Activated T-cell treated with anti-CD3 and anti-CD28 coated beads, Interleukin-2, amount 50 U/mL, for 4 hours (primary cell): ENCODE results near the gene ZNF626. TPM values are rescaled to one million over a fixed set of nuclear protein-coding genes. Genes with fewer than 3 reads are reported as not detected.
A peak's percentile ranks its signal among the peaks of the same experiment; 100 is the strongest.
"Not testable (repeated sequence)": the region's sequence is repeated elsewhere in the genome, so short reads cannot be mapped to it uniquely, and the experiment has no call there.

Experiments used
- ATAC-seq, 2 donors: fragments of 200-7000 bp; cut with Tn5 transposase; one replicate each; pipeline ENCODE4 v1.10.0; 2021
- DNase-seq: peaks from one replicate; pipeline ENCODE4 v3.0.0-alpha.2; 2020
- H3K27me3 Mint-ChIP-seq: one replicate; pipeline ENCODE4 v1.8.0; 2021; ENCODE audit warnings: low read depth, mixed read lengths
- H3K36me3 Mint-ChIP-seq: one replicate; pipeline ENCODE4 v1.8.0; 2022; ENCODE audit warnings: mixed read lengths; ENCODE audit not compliant: insufficient read depth
- H3K4me1 Mint-ChIP-seq: one replicate; pipeline ENCODE4 v1.8.0; 2021; ENCODE audit warnings: low read depth, mixed read lengths
- H3K4me3 Mint-ChIP-seq: one replicate; pipeline ENCODE4 v1.8.0; 2021; ENCODE audit warnings: mild to moderate bottlenecking, moderate library complexity, mixed read lengths
- H3K9me3 Mint-ChIP-seq: one replicate; pipeline ENCODE4 v1.8.0; 2021; ENCODE audit warnings: mixed read lengths
- total RNA-seq, 3 donors: library from RNA; stranded (reverse); gene quantifications; one replicate each; pipeline ENCODE4 v1.2.1, GENCODE V29; 2021

Gene ZNF626
- total RNA-seq, result 1 to 10 TPM; 6.1 to 7.2 (median 6.7) TPM

DNA sequence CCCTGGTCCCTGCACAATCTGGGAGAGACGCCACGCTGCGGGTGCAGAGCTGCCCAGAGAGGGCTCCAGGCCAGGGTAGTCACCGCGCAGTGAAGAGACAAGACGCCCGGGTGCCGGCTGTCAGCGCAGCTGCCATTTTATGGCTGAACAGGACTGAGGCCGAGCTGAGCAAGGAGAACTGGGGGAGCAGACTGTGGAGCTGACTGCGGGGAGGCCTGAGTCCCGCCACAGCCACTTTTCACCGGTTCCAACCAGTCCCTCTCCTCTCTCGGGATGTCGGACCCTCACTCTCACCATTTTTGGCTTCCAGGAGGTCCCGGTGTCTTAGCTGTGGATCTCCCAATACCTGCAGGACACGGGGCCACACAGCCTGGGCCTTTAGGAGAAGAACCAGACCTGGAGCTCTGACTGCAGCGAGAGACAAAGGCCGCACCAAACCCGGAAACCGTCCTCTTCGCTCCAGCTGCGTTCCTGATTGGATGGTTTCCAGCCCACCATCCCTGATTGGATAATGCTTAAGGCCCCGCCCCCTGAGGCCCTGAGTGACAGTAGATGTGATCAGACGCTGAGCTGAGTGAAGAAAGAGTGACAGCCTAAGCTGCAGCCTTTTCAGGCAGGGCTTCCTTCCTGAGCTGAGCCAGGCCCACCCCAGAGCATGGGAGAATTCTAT lies at the start of gene ZNF626:
ZNF626 (minus strand) TSS at position 422 of the 670 bp plus-strand sequence; CDS start at position 297, 125 bp downstream.
- peak; percentile 99 for ATAC-seq
- H3K36me3 Mint-ChIP-seq, result peaks cover 24% of the 10 kb centered on the region
- DNase-seq, result peak; percentile 88

DNA sequence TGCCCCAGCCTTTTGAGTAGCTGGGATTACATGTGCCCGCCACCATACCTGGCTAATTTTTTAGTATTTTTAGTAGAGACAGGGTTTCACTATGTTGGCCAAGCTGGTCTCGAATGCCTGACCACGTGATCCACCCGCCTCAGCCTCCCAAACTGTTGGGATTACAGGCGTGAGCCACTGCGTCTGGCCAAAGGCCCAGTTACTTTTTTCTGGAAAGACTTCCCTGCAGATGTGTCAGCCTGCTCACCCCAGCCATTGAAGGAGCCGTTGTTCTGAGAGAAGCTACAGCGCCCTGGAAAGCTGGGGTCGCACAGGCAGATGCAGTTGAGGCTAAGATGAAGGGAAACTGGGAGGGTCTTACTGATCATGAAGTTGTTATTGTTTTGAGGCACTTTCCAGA lies 7.9 kb upstream of the ZNF626 start:
- H3K4me3 Mint-ChIP-seq, result no peak overlapping the region
- no peaks in the 10 kb centered on the region for H3K36me3 Mint-ChIP-seq
- ATAC-seq, result no peak
- peaks cover 3% of the 10 kb centered on the region for H3K4me1 Mint-ChIP-seq
- no peaks in the 10 kb centered on the region for H3K9me3 Mint-ChIP-seq
- no peak for DNase-seq
- no peaks in the 10 kb centered on the region for H3K27me3 Mint-ChIP-seq

More for the DNA sequence above, at the start of gene ZNF626:
- peaks cover 31% of the 10 kb centered on the region for H3K4me1 Mint-ChIP-seq
- peak within 1 kb of the TSS; percentile 95 for H3K4me3 Mint-ChIP-seq
- no peaks in the 10 kb centered on the region for H3K27me3 Mint-ChIP-seq
- H3K9me3 Mint-ChIP-seq, result peaks cover 14% of the 10 kb centered on the region

DNA sequence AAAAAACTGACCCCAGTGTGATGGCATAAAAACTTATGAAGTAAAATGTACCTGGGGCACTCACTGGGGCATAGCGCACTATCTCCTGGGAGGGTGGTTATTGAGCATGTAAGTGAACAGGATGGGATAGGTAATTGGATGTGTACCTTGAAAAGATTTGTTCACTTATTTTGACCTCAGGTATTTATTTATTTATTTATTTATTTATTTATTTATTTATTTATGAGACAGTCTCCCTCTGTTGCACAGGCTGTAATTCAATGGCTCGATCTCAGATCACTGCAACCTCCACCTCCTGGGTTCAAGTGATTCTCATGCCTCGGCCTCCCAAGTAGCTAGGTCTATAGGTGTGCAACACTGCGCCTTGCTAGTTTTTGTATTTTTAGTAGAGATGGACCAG lies 5.9 kb upstream of the ZNF626 start:
- no peaks in the 10 kb centered on the region for H3K36me3 Mint-ChIP-seq
- H3K4me1 Mint-ChIP-seq, result peaks cover 6% of the 10 kb centered on the region
- H3K4me3 Mint-ChIP-seq, result no peak overlapping the region
- peaks cover 4% of the 10 kb centered on the region for H3K9me3 Mint-ChIP-seq
- no peak for DNase-seq
- H3K27me3 Mint-ChIP-seq, result no peaks in the 10 kb centered on the region
- no peak for ATAC-seq

DNA sequence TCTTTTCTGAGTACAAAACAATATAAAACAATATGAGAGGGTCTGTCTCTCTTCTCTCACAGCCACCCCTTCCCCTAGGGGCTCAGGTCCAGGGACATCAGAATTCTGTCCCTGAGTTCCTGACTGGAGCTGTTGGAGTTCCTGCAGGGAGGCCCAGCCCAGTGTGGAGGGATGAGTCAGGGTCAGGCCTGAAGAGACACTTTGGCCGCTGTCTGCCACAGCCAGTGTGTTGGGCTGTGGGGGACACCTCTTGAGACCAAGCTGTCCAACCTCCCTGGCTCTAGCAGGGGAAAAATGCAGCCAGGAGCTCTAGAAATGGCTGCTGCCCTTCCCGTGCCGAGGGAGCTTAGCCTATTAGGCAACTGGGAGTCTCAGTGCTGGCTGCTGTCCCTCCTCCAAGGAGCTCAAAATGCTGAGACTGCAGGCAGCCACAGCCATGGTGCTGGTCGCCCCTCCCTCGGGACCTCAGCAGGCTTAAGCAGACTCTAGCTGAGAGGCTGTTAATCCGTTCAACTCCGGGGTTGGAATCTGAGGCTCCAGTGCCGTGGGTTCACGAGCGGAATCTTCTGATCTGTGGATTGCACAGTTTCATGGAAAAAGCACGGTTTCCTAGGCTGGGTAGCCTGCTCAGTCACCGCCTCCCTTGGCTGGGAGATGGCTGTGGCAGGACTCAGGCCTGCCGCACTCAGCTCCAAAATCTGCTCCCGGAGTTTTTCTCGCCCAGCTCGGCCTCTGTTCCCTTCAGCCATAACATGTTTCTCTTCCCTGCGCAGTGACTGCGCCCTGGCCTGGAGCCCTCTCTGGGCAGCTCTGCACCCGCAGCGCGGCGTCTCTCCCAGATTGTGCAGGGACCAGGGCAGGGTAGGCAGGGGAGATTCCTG lies 3.8 kb upstream of the ZNF626 start:
- H3K9me3 Mint-ChIP-seq, result peaks cover 4% of the 10 kb centered on the region
- DNase-seq, result no peak
- no peaks in the 10 kb centered on the region for H3K36me3 Mint-ChIP-seq
- H3K4me3 Mint-ChIP-seq, result no peak overlapping the region
- peaks cover 14% of the 10 kb centered on the region for H3K4me1 Mint-ChIP-seq
- no peaks in the 10 kb centered on the region for H3K27me3 Mint-ChIP-seq
- no peak for ATAC-seq

DNA sequence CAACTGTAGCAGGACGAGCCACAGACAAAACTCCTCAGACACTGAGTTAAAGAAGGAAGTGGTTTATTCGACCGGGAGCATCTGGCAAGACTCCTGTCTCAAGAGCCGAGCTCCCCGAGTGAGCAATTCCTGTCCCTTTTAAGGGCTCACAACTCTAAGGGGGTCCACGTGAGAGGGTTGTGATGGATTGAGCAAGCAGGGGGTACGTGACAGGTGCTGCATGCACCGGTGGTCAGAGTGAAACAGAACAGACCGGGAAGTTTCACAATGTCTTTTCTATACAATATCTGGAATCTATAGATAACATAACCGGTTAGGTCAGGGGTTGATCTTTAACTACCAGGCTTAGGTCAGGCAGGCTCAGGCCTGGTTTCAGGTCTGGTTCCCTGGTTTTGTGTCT lies 3.1 kb upstream of the ZNF626 start:
- H3K36me3 Mint-ChIP-seq, H3K9me3 Mint-ChIP-seq, DNase-seq, ATAC-seq, H3K27me3 Mint-ChIP-seq: not testable (repeated sequence)
- Mint-ChIP-seq H3K4me1 (peaks cover 18% of the 10 kb centered on the region), H3K4me3 (peak overlapping the region; percentile 48)

DNA sequence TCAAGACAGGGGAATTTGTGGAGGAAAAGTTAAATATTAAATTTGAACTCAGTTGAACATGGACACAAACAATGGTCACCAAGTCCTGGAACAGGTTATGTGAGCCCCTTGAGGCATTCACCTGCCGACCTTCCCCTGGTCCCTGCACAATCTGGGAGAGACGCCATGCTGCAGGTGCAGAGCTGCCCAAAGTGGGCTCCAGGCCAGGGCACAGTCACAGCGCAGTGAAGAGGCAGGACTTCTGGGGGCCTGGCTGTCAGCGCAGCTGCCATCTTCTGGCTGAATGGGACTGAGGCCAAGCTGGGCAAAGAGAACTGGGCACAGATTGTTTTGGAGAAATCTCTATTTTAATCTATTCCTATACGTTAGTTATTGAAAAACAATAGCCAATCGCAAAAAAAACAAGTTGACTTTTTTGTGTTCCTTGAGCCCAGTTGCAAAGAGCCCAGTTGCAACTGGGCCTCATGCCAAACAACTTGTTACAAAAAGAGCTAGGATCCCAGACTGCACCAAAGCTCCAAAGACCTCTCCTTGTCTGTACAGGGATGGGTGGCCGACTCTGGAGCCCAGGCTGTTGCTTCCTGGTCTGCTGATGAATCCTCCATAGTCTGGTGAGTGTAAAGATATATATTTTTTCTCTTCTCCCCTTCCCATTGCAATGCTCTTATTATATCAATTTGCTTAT lies 1.2 kb upstream of the ZNF626 start:
- Mint-ChIP-seq H3K4me1 (peaks cover 28% of the 10 kb centered on the region), H3K9me3 (peaks cover 10% of the 10 kb centered on the region), H3K27me3 (no peaks in the 10 kb centered on the region), H3K36me3 (peaks cover 16% of the 10 kb centered on the region), H3K4me3 (peak overlapping the region; percentile 19)
- DNase-seq, result no peak
- no peak for ATAC-seq

DNA sequence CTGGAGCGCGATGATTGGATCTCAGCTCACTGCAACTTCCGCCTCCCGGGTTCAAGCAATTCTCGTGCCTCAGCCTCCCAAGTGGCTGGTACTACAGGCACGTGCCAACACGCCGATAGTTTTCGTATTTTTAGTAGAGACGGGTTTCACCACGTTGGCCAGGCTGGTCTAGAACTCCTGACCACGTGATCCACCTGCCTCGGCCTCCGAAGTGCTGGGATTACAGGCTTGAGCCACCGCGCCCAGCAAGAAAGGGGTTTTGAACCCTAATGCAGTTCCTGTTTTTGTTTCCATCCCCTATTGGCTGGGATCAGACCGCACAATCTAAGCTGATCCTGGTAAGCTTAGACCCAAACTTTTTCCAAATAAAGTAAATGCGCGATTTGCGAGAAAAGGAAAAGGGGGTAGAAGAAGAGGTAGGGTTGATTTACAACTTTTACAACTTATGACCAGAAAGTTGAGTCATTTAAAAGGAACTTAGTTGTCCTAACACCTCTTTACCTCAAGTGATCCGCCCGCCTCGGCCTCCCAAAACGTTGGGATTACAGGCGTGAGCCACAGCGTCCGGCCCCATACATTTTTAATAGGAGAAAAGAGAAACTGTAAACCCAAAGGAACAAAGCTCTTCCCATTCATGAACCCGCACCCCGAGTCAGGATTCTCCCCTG lies 764 bp downstream of the ZNF626 start:
- peaks cover 31% of the 10 kb centered on the region for H3K4me1 Mint-ChIP-seq
- DNase-seq (no peak), ATAC-seq (peak in 1 of 2 donors; percentile 2)
- H3K4me3 Mint-ChIP-seq, result peak overlapping the region; percentile 95
- H3K36me3 Mint-ChIP-seq, result peaks cover 31% of the 10 kb centered on the region
- H3K9me3 Mint-ChIP-seq, result peaks cover 18% of the 10 kb centered on the region
- no peaks in the 10 kb centered on the region for H3K27me3 Mint-ChIP-seq

DNA sequence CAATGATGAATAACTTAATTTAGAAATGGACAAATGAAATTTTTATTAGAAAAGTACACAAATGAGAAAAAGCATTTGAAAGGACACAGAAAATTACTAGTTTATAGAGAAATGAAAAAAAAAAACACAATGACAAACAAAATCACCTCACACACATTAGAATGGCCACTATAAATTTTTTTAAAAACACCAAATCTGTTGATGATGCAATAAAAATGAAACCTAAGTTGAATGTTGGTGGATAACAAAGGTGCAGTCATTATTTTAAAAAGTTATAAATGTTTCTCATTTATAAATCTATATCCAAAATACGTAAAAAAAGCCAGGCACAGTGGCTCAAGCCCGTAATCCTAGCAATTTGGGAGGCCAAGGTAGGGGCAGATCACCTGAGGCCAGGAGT lies 20.8 kb downstream of the ZNF626 start:
- Mint-ChIP-seq H3K27me3 (no peaks in the 10 kb centered on the region), H3K36me3 (peaks cover 56% of the 10 kb centered on the region), H3K9me3 (peaks cover 24% of the 10 kb centered on the region), H3K4me3 (no peak overlapping the region), H3K4me1 (no peaks in the 10 kb centered on the region)
- ATAC-seq, result no peak
- DNase-seq, result no peak

DNA sequence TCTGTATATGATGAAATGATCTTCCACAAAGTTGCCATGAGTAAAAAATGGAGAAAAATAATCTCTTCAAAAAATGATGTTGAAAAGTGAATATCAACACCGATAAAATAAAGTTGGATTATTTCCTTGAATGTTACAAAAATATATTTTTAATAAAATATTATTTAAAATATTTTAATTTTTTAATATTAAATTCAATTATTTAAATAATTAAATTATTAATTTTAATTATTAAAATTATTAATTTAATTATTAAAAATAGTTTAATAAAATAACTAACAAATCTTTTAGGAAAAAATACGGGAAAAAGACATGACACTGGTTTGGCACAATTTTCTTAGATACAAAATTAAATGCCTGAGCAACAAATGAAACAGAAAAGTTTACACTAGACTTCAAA lies 21.3 kb downstream of the ZNF626 start:
- Mint-ChIP-seq H3K36me3 (peaks cover 51% of the 10 kb centered on the region), H3K9me3 (peaks cover 21% of the 10 kb centered on the region)
- no peak for ATAC-seq

DNA sequence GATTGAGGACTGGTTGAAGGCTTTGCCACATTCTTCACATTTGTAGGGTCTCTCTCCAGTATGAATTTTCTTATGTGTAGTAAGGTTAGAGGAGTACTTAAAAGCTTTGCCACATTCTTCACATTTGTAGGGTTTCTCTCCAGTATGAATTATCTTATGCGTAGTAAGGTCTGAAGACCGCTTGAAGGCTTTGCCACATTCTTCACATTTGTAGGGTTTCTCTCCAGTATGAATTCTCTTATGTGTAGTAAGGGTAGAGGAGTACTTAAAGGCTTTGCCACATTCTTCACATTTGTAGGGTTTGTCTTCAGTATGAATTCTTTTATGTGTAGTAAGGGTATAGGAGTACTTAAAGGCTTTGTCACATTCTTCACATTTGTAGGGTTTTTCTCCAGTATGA lies 36.8 kb downstream of the ZNF626 start:
- peaks cover 27% of the 10 kb centered on the region for H3K9me3 Mint-ChIP-seq
- not testable (repeated sequence) for H3K4me3 Mint-ChIP-seq, H3K27me3 Mint-ChIP-seq, H3K36me3 Mint-ChIP-seq, ATAC-seq, DNase-seq, H3K4me1 Mint-ChIP-seq

More for the DNA sequence above, 21.3 kb downstream of the ZNF626 start:
- DNase-seq, result no peak
- H3K4me1 Mint-ChIP-seq, result no peaks in the 10 kb centered on the region
- H3K27me3 Mint-ChIP-seq, result no peaks in the 10 kb centered on the region
- no peak overlapping the region for H3K4me3 Mint-ChIP-seq

DNA sequence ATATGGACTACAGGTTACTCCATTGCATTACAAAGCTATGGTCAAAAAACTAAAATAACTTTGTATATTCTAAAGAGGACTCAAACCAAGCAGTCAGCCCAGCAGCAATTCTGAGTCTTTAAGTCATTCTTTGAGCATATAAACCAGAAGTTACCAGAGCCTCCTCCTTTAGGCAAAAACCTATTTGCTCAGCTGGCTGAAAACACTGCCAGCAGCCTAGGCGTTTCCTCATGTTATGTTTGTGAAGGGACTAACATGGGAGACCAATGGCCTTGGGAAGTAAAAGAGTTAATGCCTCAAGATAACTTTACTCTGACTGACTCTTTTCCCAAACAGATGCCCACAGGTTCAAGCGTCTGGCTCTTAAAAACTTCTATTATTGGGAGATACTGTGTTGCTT lies 45.3 kb downstream of the ZNF626 start:
- Mint-ChIP-seq H3K27me3 (no peaks in the 10 kb centered on the region), H3K4me3 (no peak overlapping the region), H3K9me3 (peaks cover 41% of the 10 kb centered on the region), H3K4me1 (peaks cover 6% of the 10 kb centered on the region), H3K36me3 (peaks cover 2% of the 10 kb centered on the region)
- DNase-seq (no peak), ATAC-seq (no peak)

DNA sequence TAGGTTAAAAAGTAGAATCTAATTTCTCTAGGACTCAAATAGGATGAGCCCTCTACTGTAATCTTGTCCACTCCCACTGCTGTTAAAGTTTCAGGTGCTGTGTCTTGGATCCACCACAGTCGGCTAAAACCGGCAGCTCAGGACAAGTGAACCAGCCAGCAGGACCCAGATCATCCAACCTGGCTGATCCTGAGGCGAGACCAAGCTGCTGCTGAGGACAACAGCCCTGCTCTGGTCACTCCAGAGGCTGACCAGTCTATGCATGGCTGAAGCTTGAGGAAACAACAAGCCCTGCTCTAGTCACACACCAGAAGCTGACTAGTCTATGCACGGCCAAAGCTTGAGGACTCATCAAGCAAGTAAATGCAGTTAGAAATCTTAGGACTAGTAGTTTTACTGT lies 46.4 kb downstream of the ZNF626 start:
- not testable (repeated sequence) for H3K36me3 Mint-ChIP-seq, H3K4me3 Mint-ChIP-seq, H3K27me3 Mint-ChIP-seq, DNase-seq, H3K4me1 Mint-ChIP-seq, ATAC-seq
- peaks cover 47% of the 10 kb centered on the region for H3K9me3 Mint-ChIP-seq

DNA sequence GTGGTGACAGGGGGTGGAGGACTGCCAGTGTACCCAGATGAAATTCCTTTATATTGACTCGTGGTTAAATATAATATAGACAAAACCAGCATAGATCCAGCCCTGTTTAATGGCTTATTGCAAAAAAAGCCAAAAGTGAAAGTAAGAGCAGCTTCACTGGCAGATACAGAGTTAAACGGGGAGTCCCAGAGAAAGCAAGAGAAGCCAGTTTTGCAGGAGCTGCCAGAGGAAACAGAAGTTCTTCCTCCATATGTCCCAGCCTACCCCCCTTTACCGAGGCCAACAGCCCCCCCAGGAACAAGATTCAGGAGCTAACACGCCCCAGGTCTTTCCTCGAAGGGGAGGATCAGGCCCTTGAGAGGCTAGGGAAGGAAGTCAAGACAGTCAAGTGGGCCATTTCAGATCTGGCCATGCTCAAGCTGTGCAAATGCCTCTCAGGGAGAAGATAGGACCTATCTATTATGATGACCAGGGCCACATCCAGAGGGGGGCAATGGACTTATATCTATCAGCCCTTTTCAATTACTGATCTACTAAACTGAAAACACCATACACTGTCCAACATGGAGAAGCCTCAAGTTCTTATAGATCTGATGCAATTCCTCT lies 48.6 kb downstream of the ZNF626 start:
- ATAC-seq, result no peak
- H3K27me3 Mint-ChIP-seq, result no peaks in the 10 kb centered on the region
- peaks cover 49% of the 10 kb centered on the region for H3K9me3 Mint-ChIP-seq
- H3K4me3 Mint-ChIP-seq, result no peak overlapping the region
- H3K4me1 Mint-ChIP-seq, result peaks cover 6% of the 10 kb centered on the region
- H3K36me3 Mint-ChIP-seq, result peaks cover 2% of the 10 kb centered on the region
- no peak for DNase-seq

DNA sequence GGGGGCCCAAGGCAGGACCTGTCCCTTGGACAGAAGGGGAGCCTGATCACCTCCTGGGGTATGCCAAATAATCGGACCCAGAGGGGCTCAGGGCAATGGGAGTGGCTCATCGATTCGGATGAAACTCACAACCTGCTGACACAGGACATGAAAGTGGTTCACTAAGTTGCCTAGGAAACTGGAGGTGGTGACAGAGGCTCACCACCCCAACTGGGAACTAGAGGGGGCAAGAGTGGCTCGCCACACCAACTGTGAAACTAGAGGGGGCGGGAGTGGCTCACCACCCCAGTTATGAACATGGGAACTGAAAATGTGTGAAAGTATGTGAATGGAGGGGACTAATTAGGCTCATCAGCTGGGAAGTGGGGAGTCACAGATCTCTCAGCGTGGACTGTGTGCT lies 49.5 kb downstream of the ZNF626 start:
- H3K4me3 Mint-ChIP-seq, result no peak overlapping the region
- no peaks in the 10 kb centered on the region for H3K27me3 Mint-ChIP-seq
- no peak for DNase-seq

More for the DNA sequence above, 49.5 kb downstream of the ZNF626 start:
- no peak for ATAC-seq
- Mint-ChIP-seq H3K36me3 (peaks cover 2% of the 10 kb centered on the region), H3K9me3 (peaks cover 46% of the 10 kb centered on the region), H3K4me1 (peaks cover 6% of the 10 kb centered on the region)
